ENCODE data around the gene FDX2. TPM values are rescaled to one million over a fixed set of nuclear protein-coding genes. Genes with fewer than 3 reads are reported as not detected.

Gene FDX2
- polyA plus RNA-seq, 4 donors: 16.2 to 28.3 (median 21.7) TPM

- DNase-seq (ENCODE audit: low read depth in 4 of 4, low spot score in 2 of 4): no peak
These were observed 55.7 kb downstream of the FDX2 start for GRCh38 chr19:10260141-10260584.

Other genes starting within 250 kb of the FDX2 start
- 10 to 100 TPM; 21.2 to 34.3 (median 27.5) TPM for gene SHFL, start 229.7 kb downstream of the FDX2 start, polyA plus RNA-seq (ENCODE audit: insufficient read length in 4 of 4)
- 1 to 10 TPM; 2.3 to 3.5 (median 3.2) TPM for gene ANGPTL6, start 213.3 kb downstream of the FDX2 start, polyA plus RNA-seq (ENCODE audit: insufficient read length in 4 of 4)
- gene PPAN, start 209.7 kb downstream of the FDX2 start, polyA plus RNA-seq (ENCODE audit: insufficient read length in 4 of 4): 10 to 100 TPM; 25.8 to 44.5 (median 35.7) TPM
- 10 to 100 TPM; 10.3 to 17.2 (median 14.0) TPM for gene P2RY11, start 204.3 kb downstream of the FDX2 start, polyA plus RNA-seq (ENCODE audit: insufficient read length in 4 of 4)
- gene EIF3G, start 196.1 kb downstream of the FDX2 start, polyA plus RNA-seq (ENCODE audit: insufficient read length in 4 of 4): 100 to 1,000 TPM; 190 to 229 (median 203) TPM
- 100 to 1,000 TPM in 2 of 4 donors, 10 to 100 TPM in 2; 80.7 to 129 (median 108) TPM for gene DNMT1, start 121.1 kb downstream of the FDX2 start, polyA plus RNA-seq (ENCODE audit: insufficient read length in 4 of 4)
- 10 to 100 TPM; 11.0 to 14.4 (median 13.1) TPM for gene S1PR2, start 84.7 kb downstream of the FDX2 start, polyA plus RNA-seq (ENCODE audit: insufficient read length in 4 of 4)
- gene MRPL4, start 63.8 kb downstream of the FDX2 start, polyA plus RNA-seq (ENCODE audit: insufficient read length in 4 of 4): 10 to 100 TPM; 31.5 to 59.7 (median 48.7) TPM
- 1 to 10 TPM; 5.5 to 7.3 (median 6.4) TPM for gene ICAM1, start 44.9 kb downstream of the FDX2 start, polyA plus RNA-seq (ENCODE audit: insufficient read length in 4 of 4)
- under 1 TPM; 0.28 to 0.81 (median 0.58) TPM for gene ICAM4, start 29.1 kb downstream of the FDX2 start, polyA plus RNA-seq (ENCODE audit: insufficient read length in 4 of 4)
- gene ICAM5, start 26.1 kb downstream of the FDX2 start, polyA plus RNA-seq (ENCODE audit: insufficient read length in 4 of 4): under 1 TPM; 0.11 to 0.32 (median 0.23) TPM
- gene ZGLP1, start 6.2 kb downstream of the FDX2 start, polyA plus RNA-seq (ENCODE audit: insufficient read length in 4 of 4): 10 to 100 TPM in 1 of 4 donors, 1 to 10 TPM in 3; 2.8 to 11.8 (median 6.9) TPM
- gene RAVER1, start 17.5 kb upstream of the FDX2 start, polyA plus RNA-seq (ENCODE audit: insufficient read length in 4 of 4): 10 to 100 TPM; 22.2 to 45.2 (median 35.8) TPM
- gene ICAM3, start 23.6 kb upstream of the FDX2 start, polyA plus RNA-seq (ENCODE audit: insufficient read length in 4 of 4): 10 to 100 TPM in 2 of 4 donors, 1 to 10 TPM in 2; 8.4 to 11.5 (median 10.4) TPM
- gene TYK2, start 64.6 kb upstream of the FDX2 start, polyA plus RNA-seq (ENCODE audit: insufficient read length in 4 of 4): 100 to 1,000 TPM in 3 of 4 donors, 10 to 100 TPM in 1; 95.0 to 174 (median 131) TPM
- 100 to 1,000 TPM; 137 to 181 (median 171) TPM for gene CDC37, start 87.5 kb upstream of the FDX2 start, polyA plus RNA-seq (ENCODE audit: insufficient read length in 4 of 4)
- gene PDE4A, start 104.5 kb upstream of the FDX2 start, polyA plus RNA-seq (ENCODE audit: insufficient read length in 4 of 4): 1 to 10 TPM; 2.0 to 3.8 (median 2.6) TPM
- gene KEAP1, start 187.3 kb upstream of the FDX2 start, polyA plus RNA-seq (ENCODE audit: insufficient read length in 4 of 4): 10 to 100 TPM; 73.7 to 86.7 (median 77.7) TPM
- gene S1PR5, start 201.4 kb upstream of the FDX2 start, polyA plus RNA-seq (ENCODE audit: insufficient read length in 4 of 4): 1 to 10 TPM; 1.6 to 1.8 (median 1.8) TPM
- gene ATG4D, start 227.9 kb upstream of the FDX2 start, polyA plus RNA-seq (ENCODE audit: insufficient read length in 4 of 4): 10 to 100 TPM; 26.7 to 37.1 (median 33.0) TPM
- gene KRI1, start 250.0 kb upstream of the FDX2 start, polyA plus RNA-seq (ENCODE audit: insufficient read length in 4 of 4): 10 to 100 TPM; 33.4 to 47.2 (median 37.2) TPM